ENCODE results near the gene GMIP.
"Not testable (repeated sequence)": the region's sequence is repeated elsewhere in the genome, so short reads cannot be mapped to it uniquely, and the experiment has no call there.

GMIP gene

GRCh38 chr19:19668230-19669012 is 25.0 kb upstream of the GMIP start, which contains the start of gene ZNF101:
Gene ZNF101, plus strand, starts transcription at chr19:19668839. Its CDS starts 125 bp downstream, at chr19:19668964.
- no peaks in the 10 kb centered on the region for H3K9me3 ChIP-seq
- in situ Hi-C loops (cut with MboI; ENCODE audit: low sequenced_read_pairs): loop anchor here (5.0 kb wide), 1 partner anchor 109 kb away; no protein-coding TSS in a partner anchor
- H3K36me3 ChIP-seq (replicated peaks): peaks cover 8% of the 10 kb centered on the region
- H3K27me3 ChIP-seq (ENCODE audit: low read depth): no peaks in the 10 kb centered on the region
- peak; percentile 90 to 98 for DNase-seq (ENCODE audit: low spot score in 2 of 2)
- H3K4me1 ChIP-seq: peaks cover 4% of the 10 kb centered on the region
- H3K4me3 ChIP-seq: peak within 1 kb of the TSS; percentile 96

DNA sequence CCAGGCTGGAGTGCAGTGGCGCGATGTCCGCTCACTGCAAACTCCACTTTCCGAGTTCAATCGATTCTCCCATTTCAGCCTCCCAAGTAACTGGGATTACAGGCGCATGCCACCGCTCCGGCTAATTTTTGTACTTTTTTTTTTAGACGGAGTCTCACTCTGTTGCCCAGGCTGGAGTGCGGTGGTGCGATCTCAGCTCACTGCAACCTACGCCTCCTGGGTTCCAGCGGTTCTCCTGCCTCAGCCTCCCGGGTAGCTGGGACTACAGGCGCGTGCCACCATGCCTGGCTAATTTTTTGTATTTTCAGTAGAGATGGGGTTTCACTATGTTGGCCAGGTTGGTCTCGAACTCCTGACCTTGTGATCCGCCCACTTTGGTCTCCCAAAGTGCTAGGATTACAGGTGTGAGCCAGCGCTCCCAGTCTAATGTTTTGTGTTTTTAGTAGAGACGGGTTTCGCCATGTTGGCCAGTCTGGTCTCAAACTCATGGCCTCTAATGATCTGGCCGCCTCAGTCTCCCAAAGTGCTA is 22.0 kb upstream of the GMIP start:
- DNase-seq (ENCODE audit: low spot score in 2 of 2); H3K27me3 ChIP-seq (ENCODE audit: low read depth); H3K9me3 ChIP-seq; H3K36me3 ChIP-seq (replicated peaks); H3K4me3 ChIP-seq: not testable (repeated sequence)
- in situ Hi-C loops (cut with MboI; ENCODE audit: low sequenced_read_pairs): loop anchor here (5.0 kb wide), 1 partner anchor 112 kb away; no protein-coding TSS in a partner anchor
- peaks cover 11% of the 10 kb centered on the region for H3K4me1 ChIP-seq

GRCh38 chr19:19663256-19664120 is 20.0 kb upstream of the GMIP start, which contains the start of gene ATP13A1:
Gene ATP13A1, minus strand, starts transcription at chr19:19663676. Its CDS starts 10 bp downstream, at chr19:19663666.
- peak; percentile 96 to 98 for DNase-seq (ENCODE audit: low spot score in 2 of 2)
- Histone ChIP-seq H3K4me3 (peak within 1 kb of the TSS; percentile 84), H3K9me3 (no peaks in the 10 kb centered on the region), H3K36me3 (replicated peaks) (peaks cover 26% of the 10 kb centered on the region), H3K4me1 (peaks cover 11% of the 10 kb centered on the region), H3K27me3 (ENCODE audit: low read depth) (no peaks in the 10 kb centered on the region)
- in situ Hi-C loops (cut with MboI; ENCODE audit: low sequenced_read_pairs): no loop called here

- no peaks in the 10 kb centered on the region for H3K9me3 ChIP-seq
- peak overlapping the region; percentile 84 for H3K4me3 ChIP-seq
- H3K27me3 ChIP-seq (ENCODE audit: low read depth): no peaks in the 10 kb centered on the region
- peak in 1 of 2 experiments; percentile 5 for DNase-seq (ENCODE audit: low spot score in 2 of 2)
- peaks cover 30% of the 10 kb centered on the region for H3K36me3 ChIP-seq (replicated peaks)
- peaks cover 7% of the 10 kb centered on the region for H3K4me1 ChIP-seq
- in situ Hi-C loops (cut with MboI; ENCODE audit: low sequenced_read_pairs): no loop called here
Observed at GRCh38 chr19:19662871-19663255, 19.4 kb upstream of the GMIP start.

GRCh38 chr19:19662344-19662743 is 18.9 kb upstream of the GMIP start:
- in situ Hi-C loops (cut with MboI; ENCODE audit: low sequenced_read_pairs): no loop called here

DNA sequence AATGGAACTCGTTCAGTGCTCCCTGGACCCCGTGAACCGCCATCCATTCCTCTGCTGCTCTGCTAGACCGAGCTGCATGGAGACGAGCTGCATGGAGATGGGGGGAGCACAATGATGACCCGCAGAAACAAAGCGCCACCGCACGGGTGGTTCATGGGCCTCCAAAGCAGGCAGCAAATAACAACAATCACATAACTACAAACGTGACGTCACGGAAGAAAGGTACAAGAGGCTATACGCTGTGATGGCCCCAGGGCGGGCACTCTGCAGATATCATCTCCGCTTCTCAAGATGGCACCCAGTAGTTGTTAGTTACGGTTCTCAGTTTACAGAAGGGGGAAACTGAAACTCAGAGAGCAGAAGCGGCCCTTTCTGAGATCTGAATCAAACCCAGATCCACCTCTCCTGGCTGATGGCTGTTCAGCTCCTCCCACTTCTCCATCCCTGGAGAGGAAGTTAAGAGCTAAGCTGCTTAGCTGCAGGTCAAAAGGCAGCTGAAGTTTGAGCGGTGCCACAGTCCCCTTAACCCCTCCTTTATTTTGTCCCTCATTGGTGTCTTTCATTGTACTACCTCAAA is 18.3 kb upstream of the GMIP start:
- Histone ChIP-seq H3K36me3 (replicated peaks) (peaks cover 40% of the 10 kb centered on the region), H3K9me3 (no peaks in the 10 kb centered on the region), H3K27me3 (ENCODE audit: low read depth) (no peaks in the 10 kb centered on the region), H3K4me1 (peaks cover 7% of the 10 kb centered on the region), H3K4me3 (peak overlapping the region; percentile 84; the same call in 1 of the 2 replicates)
- peak; percentile 64 to 70 for DNase-seq (ENCODE audit: low spot score in 2 of 2)
- in situ Hi-C loops (cut with MboI; ENCODE audit: low sequenced_read_pairs): no loop called here

More at GRCh38 chr19:19662344-19662743, 18.9 kb upstream of the GMIP start:
- Histone ChIP-seq H3K27me3 (ENCODE audit: low read depth) (no peaks in the 10 kb centered on the region), H3K4me3 (peak overlapping the region; percentile 84), H3K9me3 (no peaks in the 10 kb centered on the region), H3K36me3 (replicated peaks) (peaks cover 34% of the 10 kb centered on the region), H3K4me1 (peaks cover 7% of the 10 kb centered on the region)
- peak in 1 of 2 experiments; percentile 8 for DNase-seq (ENCODE audit: low spot score in 2 of 2)

- H3K4me3 ChIP-seq: no peak overlapping the region; the same call in 1 of the 2 replicates
- in situ Hi-C loops (cut with MboI; ENCODE audit: low sequenced_read_pairs): no loop called here
- no peak for DNase-seq (ENCODE audit: low spot score in 2 of 2)
- no peaks in the 10 kb centered on the region for H3K27me3 ChIP-seq (ENCODE audit: low read depth)
- peaks cover 46% of the 10 kb centered on the region for H3K36me3 ChIP-seq (replicated peaks)
- H3K4me1 ChIP-seq: peaks cover 7% of the 10 kb centered on the region
- no peaks in the 10 kb centered on the region for H3K9me3 ChIP-seq
Observed at GRCh38 chr19:19661141-19661674, 17.8 kb upstream of the GMIP start.

- Histone ChIP-seq H3K4me1 (peaks cover 7% of the 10 kb centered on the region), H3K4me3 (no peak overlapping the region), H3K9me3 (no peaks in the 10 kb centered on the region), H3K36me3 (replicated peaks) (peaks cover 60% of the 10 kb centered on the region), H3K27me3 (ENCODE audit: low read depth) (no peaks in the 10 kb centered on the region)
- in situ Hi-C loops (cut with MboI; ENCODE audit: low sequenced_read_pairs): no loop called here
- DNase-seq (ENCODE audit: low spot score in 2 of 2): no peak
Observed at GRCh38 chr19:19659646-19660245, 16.3 kb upstream of the GMIP start.

- Histone ChIP-seq H3K36me3 (replicated peaks) (peaks cover 84% of the 10 kb centered on the region), H3K4me3 (no peak overlapping the region), H3K9me3 (no peaks in the 10 kb centered on the region), H3K27me3 (ENCODE audit: low read depth) (no peaks in the 10 kb centered on the region), H3K4me1 (peaks cover 7% of the 10 kb centered on the region)
- peak in 1 of 2 experiments; percentile 6 for DNase-seq (ENCODE audit: low spot score in 2 of 2)
- in situ Hi-C loops (cut with MboI; ENCODE audit: low sequenced_read_pairs): no loop called here
Observed at GRCh38 chr19:19657397-19657783, 13.9 kb upstream of the GMIP start.

DNA sequence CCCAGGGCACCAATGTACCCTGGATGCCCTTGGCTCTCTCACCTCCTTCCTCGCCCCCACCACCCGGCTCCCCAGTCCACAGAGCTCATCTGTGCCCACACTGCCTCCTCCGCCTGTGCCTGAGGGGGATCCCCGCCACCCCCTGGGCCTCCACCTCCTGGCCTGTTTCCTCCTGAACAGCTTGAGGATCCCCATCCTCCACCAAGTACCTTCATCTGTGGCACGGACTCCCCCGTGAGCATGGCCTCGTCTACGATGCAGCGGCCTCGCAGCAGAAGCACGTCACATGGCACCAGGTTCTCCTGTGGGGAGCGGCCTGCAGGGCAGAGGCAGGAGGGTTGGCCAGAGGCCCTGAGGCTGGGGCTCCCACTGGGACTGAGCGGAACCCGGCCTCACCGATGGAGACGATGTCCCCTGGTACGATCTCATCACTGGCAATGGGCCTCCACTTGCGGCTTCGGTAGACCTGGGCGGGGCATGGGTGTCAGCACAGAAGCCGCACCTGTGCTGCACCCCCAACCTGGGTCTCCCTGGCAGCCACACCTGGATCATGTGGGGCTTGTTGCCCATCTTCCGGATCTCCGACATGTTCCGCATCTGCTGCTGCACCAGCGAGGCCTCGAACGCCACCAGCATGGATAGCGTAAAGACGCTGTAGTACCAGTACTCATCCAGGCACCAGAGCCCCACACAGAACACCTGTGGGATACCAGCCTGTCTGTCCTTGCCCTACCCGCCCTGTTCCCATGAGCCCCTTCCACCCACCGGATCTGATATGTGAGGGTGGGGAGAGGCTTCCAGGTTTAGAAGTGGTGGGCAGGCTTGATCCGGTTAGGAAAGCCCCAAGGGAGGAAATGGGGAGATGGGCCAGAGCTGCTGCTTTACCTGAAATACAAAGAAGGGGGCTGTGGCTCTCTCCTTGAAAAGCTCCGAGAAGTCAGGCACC is 13.3 kb upstream of the GMIP start:
- in situ Hi-C loops (cut with MboI; ENCODE audit: low sequenced_read_pairs): no loop called here
- Histone ChIP-seq H3K4me3 (no peak overlapping the region), H3K27me3 (ENCODE audit: low read depth) (no peaks in the 10 kb centered on the region), H3K36me3 (replicated peaks) (peaks cover 89% of the 10 kb centered on the region), H3K4me1 (peaks cover 1% of the 10 kb centered on the region), H3K9me3 (no peaks in the 10 kb centered on the region)
- no peak for DNase-seq (ENCODE audit: low spot score in 2 of 2)

- Histone ChIP-seq H3K36me3 (replicated peaks) (peaks cover 91% of the 10 kb centered on the region), H3K4me3 (no peak overlapping the region), H3K27me3 (ENCODE audit: low read depth) (no peaks in the 10 kb centered on the region), H3K4me1 (no peaks in the 10 kb centered on the region), H3K9me3 (no peaks in the 10 kb centered on the region)
- in situ Hi-C loops (cut with MboI; ENCODE audit: low sequenced_read_pairs): no loop called here
- no peak for DNase-seq (ENCODE audit: low spot score in 2 of 2)
Observed at GRCh38 chr19:19655641-19656343, 12.3 kb upstream of the GMIP start.

Data from HAP-1 (cell line).